Stimulated activated CD4-positive, alpha-beta T cell treated with anti-CD3 and anti-CD28 coated beads, Interleukin-2, amount 100 ng/mL, for 48 hours (primary cell): ENCODE measurements around the gene CUL5.

Experiments
- DNase-seq, 2 donors: peaks; one replicate each; pipeline ENCODE4 v3.0.0-alpha.2; 2020

CUL5 gene

DNA sequence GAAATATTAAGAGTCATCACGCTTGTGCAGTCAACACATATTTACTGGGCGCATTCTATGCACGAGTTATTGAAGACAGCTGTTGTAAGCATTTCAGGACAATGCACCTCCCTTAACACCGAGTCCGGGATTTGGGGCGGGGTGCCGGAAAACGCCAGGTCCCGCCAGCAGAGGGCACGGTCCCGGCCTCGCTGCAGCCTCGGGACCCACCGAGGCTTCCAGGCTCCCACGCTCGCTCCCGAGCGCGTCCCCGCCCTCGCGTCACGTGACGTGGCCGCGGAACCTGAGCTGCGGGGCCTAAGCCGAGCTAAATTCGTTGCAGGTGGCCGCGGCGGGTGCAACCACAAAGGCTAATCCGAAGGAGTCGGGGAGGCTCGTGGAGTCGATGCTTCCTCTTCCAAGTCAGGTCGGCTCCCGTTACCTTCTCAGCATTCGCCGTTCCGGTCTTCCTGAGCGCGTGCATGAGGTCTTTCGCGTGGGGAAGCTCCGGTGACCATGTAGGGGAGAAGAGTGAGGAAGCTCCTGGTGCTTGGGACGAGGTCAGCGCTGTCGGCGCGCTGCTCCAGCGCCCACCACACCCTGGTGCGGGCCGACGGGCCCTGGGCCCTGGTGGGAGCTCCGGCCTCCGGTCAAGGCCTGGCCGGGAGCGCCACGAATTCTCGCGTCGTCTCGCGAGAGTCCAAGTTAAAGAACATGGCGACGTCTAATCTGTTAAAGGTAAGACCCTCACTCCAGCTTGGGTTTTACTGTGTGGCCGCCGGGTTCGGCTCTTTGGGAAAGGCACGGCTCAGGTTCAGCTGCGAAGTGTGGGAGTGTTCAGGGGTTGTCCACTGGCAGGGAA, at the start of gene CUL5:
CUL5 (plus strand) TSS at position 243 of the 841 bp plus-strand sequence; CDS start at position 694, 451 bp downstream.
- DNase-seq: peak; percentile 89 to 93

DNA sequence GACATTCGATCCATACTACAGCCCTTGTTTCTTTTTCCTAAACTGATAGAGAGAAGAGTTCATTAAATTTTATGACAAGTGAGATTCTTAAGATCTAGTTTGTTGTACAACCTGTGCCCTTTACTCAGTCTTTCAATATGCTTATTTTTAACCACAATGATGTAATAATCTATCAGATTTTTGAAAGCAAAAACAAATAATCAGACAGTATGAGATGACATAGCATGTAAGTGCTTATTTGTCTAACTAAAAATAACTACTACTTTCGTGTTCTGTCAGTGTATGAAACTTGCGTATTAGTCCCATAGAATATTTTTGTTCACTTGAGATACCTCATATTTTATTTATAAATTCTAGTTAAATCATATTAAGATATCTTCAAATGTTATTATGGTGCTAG, 47.2 kb upstream of the CUL5 start:
- no peak for DNase-seq

DNA sequence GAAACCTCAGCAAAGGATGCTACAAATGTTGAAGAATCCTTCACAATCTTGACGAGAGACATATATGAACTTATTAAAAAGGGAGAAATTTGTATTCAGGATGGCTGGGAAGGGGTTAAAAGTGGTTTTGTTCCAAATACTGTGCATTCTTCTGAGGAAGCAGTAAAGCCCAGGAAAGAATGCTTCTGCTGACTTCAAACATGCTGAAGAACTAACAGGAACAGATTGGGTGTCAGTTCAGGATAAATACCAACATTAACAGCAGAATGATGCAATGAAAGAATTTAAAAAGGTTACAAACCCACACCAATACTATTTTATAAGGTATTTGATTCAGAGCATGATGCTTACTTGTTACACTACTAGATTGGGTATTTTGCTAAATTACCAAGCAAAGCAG, 46.5 kb upstream of the CUL5 start:
- DNase-seq: no peak

DNA sequence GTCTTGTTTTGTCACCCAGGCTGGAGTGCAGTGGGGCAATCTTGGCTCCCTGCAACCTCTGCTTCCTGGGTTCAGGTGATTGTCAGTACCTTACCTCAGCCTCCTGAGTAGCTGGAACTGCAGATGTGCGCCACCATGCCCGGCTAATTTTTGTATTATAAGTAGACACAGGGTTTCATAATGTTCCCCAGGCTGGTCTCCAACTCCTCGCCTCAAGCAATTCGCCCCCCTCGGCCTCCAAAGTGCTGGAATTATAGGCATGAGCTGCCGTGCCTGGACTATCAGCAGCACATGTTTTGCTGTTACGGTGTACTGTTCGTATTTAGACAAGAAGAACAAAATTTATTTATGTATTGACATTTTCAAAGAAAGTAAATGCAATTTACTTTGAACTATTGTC, 45.6 kb upstream of the CUL5 start:
- no peak for DNase-seq

DNA sequence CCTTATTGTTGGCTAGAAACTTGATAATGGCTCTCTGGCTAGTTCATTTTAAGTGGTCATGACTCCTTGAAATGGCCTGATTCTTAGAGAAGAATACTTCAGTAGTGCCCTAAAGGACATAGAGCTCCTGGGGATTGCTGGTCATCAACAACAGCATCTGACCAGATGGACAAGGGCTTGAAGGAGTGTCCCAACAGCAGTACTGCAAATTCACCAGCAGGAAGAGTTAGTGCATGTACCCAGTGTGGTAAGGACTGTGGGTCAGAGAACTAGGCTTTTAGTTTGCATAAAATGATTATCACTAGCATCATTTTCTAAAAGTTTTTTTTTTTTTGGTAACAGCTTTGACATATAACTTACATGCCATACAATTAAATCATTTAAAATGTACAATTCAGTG, 39.5 kb upstream of the CUL5 start:
- DNase-seq: no peak

DNA sequence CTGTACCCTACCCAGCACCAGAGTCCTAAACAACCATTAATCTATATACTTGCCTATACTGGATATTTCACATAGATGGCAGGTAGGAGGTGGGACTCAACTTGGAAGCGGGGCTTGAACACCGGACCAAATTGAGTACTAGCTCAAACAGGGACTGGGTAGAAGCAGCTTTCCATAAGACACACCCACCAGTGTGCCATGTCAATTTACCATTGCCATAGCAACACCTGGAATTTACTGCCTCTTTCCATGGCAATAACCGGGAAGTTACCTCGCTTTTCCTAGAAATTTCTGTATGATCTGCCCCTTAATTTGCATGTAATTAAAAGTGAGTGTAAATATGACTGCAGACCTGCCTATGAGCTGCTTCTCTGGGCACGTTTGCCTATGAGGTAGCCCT, 38.6 kb upstream of the CUL5 start:
- DNase-seq: no peak

DNA sequence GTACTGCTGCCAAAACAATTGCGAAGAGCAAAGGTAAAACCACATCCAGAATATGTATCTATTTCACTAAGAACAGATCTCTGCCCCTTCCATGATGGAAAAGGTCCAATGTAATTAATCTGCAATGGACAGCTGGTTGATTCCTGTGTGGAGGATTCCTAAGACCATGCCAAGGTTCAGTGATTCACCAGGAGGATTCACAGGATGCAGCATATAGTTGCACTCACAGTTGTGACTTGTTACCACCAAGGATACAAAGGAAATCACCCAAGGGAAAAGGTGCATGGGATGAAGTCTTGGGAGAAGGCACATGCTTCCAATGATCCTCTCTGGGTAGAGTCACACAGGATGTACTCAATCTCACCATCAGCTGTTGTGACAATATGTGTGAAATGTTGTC, 35.1 kb upstream of the CUL5 start:
- DNase-seq: no peak

DNA sequence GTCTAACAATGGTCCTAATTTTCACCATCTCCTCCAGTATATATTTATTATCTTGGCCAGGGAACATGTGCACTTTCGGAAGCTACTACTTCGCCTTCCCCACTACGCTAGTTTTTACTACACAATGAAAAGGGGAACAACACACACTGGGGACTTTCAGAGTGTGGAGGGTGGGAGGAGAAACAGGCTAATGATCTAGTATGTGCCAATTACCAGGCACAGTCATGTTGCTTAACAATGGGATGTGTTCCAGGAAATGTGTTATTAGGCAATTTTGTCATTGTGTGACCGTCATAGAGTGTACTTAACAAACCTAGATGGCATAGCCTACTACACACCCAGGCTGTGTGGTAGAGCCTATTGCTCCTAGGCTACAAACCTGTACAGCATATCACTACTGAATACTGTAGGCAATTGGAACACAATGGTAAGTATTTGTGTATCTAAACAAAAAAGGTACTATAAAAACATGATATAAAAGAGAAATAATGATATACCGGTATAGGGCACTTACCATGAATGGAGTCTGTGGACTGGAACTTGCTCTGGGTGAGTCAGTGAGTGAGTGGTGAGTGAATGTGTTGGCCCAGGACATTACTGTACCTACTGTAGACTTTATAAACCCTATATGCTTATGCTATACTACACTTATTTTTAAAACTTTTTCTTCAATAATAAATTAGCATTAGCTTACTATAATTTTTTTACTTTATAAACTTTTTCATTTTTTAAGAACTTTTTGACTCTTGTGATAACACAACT, 20.1 kb upstream of the CUL5 start:
- no peak for DNase-seq

DNA sequence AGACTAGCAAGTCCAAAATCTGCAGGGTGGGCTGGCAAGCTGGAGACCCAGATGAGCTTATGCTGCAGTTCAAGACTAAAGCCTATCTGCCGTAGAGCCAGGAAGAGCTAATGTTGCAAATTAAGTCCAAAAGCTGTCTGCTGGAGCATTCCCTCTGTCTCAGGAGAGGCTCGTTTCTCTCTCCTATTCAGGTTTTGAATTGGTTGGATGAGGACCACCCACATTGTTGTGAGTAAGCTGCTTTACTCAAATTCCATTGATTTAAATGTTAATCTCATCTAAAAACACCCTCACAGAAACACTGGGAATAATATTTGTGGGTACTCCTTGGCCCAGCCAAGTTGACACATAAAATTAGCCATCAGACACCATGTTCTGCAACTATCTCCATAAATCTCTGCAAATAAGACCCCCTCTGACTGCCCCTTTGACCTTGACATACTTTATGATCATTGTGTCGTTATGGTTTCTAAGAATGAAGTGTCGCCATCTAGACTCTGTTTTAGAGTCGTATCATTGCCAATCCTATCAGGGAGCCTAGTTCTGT, 16.8 kb upstream of the CUL5 start:
- no peak for DNase-seq

DNA sequence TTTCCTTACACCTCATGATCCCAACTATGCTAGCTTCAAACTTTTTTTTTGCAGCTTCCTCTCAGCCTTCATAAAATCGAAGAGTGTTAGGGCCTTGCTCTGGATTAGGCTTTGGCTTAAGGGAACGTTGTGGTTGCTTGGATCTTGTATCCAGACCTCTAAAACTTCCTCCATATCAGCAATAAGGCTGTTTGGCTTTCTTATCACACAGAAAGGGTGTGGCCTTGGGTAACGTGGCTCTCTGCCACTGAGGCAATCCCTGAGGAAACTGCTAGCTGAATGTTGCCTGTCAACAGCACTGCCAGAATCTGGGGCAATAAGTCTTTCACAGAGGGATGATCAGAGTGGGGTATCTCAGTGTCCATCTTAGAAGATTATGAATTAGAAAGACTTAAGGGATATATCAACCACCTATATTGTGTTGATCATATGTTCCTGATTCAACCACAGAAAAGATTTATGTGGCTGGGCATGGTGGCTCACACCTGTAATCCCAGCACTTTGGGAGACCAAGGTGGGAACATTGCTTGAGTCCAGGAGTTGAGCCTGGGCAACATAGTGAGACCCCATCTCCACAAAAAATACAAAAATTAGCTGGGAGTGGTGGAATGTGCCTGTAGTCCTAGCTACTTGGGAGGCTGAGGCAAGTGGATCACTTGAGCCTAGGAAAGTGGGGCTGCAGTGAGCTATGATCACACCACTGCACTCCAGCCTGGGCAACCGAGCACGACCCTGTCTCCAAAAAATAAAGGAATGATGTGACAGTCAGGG, 12.5 kb upstream of the CUL5 start:
- DNase-seq: no peak

DNA sequence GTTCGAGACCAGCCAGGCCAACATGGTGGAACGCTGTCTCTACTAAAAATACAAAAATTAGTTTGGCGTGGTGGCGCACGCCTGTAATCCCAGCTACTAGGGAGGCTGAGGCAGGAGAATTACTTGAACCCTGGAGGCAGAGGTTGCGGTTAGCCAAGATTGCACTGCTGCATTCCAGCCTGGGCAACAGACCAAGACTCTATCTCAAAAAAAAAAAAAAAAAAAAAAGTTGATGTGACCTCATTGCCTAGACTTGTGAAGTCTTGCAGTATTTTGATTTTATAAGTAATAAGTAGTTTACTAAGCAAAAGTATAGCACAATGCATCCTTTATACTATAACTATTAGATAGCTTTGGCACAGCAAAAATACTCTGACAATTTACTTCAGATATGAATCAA, 9.9 kb upstream of the CUL5 start:
- DNase-seq: no peak

DNA sequence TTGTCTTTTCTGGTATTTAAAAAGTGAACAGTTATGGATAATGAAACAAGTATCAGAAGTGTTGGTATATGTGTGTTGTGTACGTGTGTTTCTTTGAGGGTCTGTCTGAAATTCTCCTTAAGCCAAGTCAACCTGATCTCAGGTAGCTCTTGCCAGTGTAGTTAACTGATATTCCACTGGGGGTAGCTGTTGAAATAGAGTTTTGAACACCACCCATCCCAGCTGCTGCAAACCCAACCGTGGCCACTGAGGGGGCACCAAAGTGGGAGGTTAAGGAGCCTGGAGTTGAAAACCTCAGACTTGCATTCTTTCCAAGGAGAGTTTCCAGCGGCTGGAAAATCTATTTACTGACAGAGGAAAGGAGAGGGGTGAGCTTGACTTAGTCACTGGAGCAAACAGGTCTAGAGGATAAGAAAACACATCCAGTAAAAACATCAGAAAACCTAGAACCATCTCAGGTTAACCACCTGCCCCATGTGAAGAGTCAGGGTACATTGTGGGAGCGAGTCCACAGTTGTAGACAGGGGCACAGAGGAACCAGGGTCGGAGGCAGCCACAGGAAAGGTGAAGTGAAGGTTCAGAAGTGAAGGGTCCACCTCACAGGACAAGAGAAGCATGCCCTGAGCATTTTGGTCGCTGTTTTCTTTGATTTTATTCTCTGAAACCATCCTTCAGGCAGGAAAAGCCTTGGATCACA, 8.8 kb upstream of the CUL5 start:
- DNase-seq: no peak

DNA sequence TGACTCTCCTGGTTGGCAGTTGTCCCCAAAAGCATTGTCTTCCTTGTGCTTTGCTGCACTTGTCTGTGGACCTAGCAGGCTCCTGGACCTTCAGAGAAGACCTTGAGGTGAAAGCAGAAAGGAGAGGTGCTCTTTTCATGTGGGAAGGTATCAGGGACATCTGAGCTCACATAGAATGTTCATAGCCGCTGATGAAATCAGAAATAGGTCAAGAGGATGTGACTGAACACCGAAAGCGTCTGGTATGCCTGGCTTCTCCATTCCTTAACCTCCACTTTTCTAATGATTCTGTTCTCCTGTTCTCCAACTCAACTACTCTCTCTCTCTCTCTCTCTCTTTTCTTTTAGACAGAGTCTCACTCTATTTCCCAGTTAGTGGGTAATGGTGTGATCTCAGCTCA, 6.2 kb upstream of the CUL5 start:
- no peak for DNase-seq

DNA sequence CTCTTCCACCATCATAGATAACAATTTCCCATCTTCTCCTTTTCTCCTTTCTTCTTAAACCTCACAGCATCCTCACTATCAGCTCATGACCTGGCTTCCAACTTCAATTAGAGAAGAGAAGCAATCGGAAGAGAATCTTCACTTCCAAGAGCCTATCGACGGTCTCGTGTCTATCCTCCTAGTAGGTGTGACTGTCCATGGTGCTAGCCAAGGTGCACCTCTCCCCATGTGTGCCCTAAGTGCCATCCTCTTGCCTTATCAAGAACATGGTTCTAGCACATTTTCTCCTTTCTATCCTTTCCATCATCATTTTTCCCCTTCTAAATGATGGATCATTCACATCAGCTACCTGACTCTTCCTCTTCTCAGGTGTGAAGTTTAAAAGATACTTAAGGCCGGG, 5.1 kb upstream of the CUL5 start:
- DNase-seq: no peak

DNA sequence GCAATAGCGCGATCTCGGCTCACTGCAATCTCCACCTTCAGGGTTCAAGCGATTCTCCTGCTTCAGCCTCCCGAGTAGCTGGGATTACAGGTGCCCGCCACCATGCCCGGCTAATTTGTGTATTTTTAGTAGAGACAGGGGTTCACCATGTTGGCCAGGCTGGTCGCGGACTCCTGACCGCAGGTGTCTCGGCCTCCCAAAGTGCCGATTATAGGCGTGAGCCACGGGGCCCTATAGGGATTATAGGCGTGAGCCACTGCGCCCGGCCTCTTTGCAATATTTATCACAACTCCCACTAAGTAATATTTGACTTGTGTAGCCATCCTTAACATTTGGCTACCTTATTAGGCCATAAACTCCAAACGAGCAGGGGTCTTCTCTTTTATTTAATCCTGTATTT, 879 bp upstream of the CUL5 start:
- no peak for DNase-seq

DNA sequence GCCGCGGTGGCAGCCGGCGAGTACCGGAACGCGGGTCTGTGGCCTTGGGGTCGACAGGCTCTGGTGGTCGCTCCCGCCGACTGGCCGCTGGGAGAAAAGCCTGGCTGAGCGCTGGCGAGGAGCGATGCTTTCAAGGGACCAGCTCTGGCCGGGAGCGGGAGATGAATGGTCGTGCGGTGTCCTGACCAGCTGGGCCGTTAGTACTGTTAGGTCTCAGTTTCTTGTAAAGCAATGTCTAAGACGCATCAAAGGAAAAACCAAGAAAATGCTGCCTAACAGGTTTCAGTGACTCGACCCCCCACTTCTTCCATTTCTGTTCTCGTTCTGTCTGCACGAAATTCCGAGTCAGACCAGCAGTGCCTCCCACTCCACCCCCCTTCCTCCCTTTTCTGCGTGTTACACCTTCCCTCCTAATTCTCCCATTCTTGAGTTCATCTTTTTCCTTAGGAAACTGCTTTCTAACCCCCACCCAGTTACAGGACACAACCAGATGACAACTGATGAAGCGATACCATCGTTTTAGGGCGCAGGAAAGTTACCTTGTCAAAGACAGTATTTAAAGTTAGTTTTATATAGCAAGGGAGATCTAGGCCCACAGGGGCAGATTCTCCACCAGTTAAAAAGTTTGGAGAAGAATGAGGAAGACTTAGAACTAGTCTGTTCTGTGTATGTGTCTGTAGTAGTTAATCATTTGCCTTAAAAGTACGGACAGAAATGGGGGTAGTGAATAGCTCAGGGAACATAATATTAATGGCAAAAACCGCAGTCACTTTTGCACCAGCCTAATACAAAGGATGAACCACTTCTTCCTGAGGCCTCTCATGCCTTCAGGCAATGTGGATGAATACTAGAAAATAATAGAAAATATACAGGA, 1.0 kb downstream of the CUL5 start:
- DNase-seq: no peak

DNA sequence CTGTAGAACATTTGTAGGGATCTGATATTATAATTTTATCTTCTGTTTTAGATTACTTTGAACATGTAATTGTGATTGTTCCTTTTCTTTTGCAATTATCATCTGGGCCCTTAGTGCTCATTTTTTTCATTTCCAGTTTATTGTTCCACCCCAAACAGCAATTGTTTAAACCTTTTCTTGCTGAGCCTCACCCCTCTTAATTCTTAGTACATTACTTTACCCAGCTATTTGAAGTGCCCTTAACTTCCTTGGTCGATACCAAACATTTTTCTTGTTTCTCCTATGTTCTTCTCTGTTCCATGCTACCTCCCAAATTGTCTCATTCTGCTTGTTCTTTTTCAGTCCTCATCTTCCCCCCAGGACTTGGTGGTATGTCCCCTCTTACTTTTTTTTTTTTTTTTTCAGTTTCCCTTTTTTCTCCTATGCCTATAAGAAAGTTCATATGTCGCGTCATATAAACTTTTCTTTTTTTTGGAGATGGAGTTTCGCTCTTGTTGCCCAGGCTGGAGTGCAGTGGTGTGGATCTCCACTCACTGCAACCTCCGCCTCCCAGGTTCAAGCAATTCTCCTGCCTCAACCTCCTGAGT, 3.5 kb downstream of the CUL5 start:
- DNase-seq: no peak

DNA sequence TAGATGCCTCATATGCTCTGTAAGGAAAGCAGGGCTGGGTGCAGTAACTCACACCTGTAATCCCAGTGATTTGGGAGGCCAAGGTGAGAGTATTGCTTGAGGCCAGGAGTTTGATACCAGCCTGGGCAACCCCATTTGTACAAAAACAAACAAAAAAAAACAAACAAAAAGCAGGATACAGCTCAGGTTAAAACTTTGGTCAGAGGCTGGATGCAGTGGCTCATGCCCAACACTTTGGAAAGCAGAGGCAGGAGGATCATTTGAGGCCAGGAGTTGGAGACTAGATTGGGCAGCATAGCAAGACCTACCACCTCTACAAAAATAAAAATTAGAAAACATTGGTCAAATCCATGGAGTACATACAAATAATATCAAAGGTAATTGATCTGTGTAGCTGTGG, 7.9 kb downstream of the CUL5 start:
- no peak for DNase-seq

DNA sequence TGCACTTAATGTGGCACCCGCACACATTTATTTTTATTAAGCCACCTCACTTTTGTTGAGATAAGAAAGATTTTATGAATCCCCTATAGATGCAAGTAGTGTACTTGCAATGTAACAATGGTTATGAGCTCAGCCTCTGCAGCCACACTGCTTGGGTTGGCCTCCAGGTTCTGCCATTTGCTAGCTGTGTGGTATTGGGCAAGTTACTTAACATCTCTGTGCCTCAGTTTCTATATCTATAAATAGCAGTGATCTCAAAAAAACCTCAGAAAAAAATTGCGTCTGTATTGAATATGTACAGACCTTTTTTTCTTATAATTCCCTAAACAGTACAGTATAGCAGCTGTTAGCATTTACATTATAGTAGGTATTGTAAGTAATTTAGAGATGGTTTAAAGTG, 10.0 kb downstream of the CUL5 start:
- no peak for DNase-seq

DNA sequence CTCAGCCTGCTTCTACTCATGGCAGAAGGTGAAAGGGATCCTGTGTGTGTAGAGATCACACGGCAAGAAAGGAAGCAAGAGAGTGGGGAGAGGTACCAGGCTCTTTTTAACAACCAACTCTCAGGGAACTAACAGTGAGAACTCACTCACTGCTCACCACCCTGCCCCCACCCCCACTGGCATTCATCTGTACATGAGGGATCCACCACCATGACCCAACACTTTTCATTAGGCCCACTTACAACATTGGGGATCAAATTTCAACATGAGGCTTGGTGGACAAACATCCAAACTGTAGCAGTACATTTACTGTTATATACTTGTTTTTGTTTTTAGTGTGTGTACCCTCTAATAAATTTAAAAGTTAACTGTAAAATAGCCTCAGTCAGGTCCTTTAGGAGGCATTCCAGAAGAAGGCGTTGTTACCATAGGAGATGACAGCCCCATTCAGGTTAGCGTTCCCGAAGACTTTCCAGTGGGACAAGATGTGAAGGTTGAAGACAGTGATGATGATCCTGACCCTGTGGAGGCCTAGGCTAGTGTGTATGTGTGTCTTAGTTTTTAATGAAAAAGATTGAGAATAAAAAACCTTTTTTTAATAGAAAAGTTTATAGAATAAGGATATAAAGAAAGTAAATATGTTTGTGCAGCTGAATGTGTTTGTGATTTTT, 11.3 kb downstream of the CUL5 start:
- no peak for DNase-seq
